OCI-LY3 (cell line): ENCODE results near the gene NLGN1.

Experiments used
- EZH2phosphoT487 ChIP-seq: fragments of 200-600 bp; shearing (Covaris generic); IDR thresholded peaks from 2 replicates; pipeline ENCODE4 v1.6.1; 2018; ENCODE audit warnings: antibody characterized with exemption, mixed run types, low read depth
- TF ChIP-seq, protein P1 (sequence below): fragments of 200-600, 300-600 bp; sonication (generic); IDR thresholded peaks from 2 replicates; pipeline ENCODE4 v1.5.1; 2014; ENCODE audit warnings: antibody characterized with exemption, low read length, low read depth

DNA sequence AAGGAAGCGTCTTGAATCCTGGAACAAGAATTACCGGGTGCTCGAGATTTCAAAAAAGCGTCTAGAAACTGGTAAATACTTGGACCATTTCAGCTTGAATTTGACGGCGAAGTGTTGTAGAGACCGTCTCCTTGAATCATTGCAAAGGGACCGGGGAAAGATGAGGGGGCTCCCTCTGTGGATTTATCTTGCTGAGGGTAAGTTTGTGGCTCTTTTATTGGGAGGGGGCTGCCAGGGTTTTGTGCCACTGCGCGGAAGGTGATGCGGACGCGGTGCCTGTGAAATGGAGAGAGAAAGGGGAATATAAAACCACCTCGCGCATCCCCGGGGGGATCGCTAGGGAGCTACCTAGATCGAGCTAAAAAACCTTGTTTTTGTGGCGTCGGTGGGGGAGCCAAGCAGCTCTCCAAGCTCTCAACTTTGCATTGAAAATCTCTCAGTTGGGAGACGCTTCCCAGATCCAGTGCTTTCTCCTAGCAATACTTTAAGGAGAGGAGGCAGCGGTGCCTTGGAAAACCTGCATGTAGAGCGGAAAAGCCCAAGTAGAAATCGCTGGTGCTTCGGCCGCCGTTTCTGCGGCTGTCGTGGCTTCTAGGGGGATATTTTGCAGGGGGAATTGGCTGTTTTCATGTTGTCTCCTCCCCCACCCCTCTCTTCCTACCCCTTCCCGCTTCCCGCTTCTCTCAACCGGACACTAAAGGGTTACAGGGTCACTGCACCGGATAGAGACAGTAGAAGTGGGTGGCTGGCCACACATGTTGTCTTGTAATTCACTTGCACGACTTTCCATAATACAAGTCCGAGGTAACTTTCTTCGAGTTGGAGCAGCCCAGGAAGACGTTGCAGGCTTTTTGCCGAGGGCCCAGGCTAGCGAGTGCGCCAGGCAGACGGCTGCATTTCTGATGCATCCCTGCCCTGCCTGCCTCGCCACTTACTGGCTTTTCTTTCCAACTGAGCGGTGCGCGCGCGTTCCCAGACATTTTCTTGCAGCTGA lies 187.6 kb downstream of the NLGN1 start:
- TF ChIP-seq, protein P1, sequence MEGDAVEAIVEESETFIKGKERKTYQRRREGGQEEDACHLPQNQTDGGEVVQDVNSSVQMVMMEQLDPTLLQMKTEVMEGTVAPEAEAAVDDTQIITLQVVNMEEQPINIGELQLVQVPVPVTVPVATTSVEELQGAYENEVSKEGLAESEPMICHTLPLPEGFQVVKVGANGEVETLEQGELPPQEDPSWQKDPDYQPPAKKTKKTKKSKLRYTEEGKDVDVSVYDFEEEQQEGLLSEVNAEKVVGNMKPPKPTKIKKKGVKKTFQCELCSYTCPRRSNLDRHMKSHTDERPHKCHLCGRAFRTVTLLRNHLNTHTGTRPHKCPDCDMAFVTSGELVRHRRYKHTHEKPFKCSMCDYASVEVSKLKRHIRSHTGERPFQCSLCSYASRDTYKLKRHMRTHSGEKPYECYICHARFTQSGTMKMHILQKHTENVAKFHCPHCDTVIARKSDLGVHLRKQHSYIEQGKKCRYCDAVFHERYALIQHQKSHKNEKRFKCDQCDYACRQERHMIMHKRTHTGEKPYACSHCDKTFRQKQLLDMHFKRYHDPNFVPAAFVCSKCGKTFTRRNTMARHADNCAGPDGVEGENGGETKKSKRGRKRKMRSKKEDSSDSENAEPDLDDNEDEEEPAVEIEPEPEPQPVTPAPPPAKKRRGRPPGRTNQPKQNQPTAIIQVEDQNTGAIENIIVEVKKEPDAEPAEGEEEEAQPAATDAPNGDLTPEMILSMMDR, result no peak
- no peak for TF ChIP-seq EZH2phosphoT487
